GM20000 (cell line): ENCODE results near the gene ACOT13.

Experiments used
- DNase-seq: peaks from one replicate; pipeline ENCODE4 v3.0.0; 2012; ENCODE audit warnings: low spot score
- TF ChIP-seq, protein P1 (sequence below): IDR thresholded peaks from 2 replicates; pipeline ENCODE4 v1.5.1; 2012; ENCODE audit warnings: mild to moderate bottlenecking, control low read depth; ENCODE audit errors: extremely low read depth, missing control alignments

ACOT13 gene

DNA sequence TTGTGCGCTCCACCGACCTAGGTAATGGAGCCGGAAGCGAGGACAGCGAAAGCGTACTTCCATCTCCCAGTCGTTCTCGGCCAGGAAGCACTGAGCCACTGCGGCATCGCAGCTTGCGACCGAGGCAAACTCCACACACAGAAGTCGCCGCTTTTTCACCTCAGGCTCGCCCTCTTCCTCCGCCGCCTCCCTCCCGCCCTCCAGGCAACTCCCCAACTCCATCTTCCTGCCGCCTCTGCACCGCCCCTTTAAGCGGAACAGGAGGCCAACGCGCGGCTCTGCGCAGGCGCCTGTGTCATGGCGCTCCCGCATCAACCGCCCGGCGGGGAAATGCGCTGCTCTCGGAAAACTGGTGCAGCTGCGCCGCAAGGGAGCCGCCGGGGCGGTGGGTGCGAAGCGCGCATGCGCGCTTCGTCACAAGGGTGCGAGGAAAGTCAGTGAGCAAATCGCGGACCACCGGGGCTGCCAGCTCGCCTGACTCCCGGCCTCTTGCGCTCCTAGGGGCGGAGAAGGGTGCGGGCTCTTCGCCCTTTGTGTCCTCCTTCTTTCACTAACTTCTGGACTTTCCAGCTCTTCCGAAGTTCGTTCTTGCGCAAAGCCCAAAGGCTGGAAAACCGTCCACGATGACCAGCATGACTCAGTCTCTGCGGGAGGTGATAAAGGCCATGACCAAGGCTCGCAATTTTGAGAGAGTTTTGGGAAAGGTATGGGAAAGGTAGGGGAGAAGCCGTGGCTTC, at the start of gene ACOT13, which contains the start of gene TDP2:
TSS of gene ACOT13 (plus strand) at position 437 of the 737 bp plus-strand sequence. CDS start at position 624, 187 bp downstream.
TSS of gene TDP2 (minus strand) at position 259 of the 737 bp plus-strand sequence. CDS start at position 222, 37 bp downstream.
- DNase-seq, result peak; percentile 92
- TF ChIP-seq, protein P1, sequence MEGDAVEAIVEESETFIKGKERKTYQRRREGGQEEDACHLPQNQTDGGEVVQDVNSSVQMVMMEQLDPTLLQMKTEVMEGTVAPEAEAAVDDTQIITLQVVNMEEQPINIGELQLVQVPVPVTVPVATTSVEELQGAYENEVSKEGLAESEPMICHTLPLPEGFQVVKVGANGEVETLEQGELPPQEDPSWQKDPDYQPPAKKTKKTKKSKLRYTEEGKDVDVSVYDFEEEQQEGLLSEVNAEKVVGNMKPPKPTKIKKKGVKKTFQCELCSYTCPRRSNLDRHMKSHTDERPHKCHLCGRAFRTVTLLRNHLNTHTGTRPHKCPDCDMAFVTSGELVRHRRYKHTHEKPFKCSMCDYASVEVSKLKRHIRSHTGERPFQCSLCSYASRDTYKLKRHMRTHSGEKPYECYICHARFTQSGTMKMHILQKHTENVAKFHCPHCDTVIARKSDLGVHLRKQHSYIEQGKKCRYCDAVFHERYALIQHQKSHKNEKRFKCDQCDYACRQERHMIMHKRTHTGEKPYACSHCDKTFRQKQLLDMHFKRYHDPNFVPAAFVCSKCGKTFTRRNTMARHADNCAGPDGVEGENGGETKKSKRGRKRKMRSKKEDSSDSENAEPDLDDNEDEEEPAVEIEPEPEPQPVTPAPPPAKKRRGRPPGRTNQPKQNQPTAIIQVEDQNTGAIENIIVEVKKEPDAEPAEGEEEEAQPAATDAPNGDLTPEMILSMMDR, result no peak

DNA sequence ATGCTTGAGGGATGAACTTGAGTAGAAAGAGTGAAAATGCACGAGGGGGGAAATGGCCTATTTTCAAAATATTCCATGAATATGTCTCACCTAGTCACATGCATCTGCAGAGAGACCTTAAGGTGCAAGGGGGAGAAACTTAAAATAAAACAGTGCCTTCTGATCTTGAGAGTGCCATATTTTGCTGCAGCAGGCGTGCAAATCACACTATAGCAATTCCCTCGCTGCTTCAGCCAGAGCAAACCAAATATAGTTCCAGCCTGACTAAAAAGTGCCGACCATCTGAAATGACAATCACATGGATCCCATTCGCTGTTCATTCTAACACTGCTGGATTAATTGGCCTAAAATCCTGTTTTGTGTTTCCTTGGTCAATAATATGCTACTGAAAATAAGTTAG, 47.2 kb upstream of the ACOT13 start:
- DNase-seq, result no peak
- TF ChIP-seq, protein P1, result no peak

- TF ChIP-seq, protein P1, result no peak
- no peak for DNase-seq
Measured at GRCh38 chr6:24620637-24621036, 46.2 kb upstream of the ACOT13 start.

DNA sequence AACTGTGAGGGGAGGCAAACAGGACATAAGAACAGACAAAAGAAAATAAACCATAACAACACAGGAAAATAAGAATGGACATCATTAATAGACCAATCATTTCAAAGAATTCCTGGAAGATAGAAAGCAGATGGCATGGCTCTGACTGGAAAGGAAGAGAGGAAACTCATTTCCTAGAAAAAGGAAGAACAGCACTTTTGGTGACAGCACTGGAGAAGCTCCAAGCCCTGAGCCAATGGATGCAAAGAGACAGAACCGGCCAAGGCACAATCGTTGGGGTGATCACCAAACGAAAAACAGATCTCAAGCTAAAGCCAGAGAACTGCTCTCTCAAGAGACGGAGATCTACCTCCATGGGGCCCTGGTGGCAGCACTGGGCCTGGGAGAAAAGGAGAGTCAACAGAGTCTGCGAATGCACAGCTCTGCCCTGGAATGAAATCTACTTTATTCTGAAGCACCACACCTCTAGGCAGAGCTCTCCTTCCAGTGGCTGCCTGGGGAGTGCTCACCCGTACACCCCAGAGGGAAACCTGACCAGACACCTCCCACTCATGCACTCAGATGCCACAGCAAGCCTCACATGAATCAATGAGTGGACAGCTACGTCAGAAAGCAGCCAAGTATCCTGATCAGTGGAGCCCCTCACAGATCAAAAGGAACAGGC, 45.1 kb upstream of the ACOT13 start:
- TF ChIP-seq, protein P1, result no peak
- DNase-seq, result no peak

- TF ChIP-seq, protein P1, result no peak
- no peak for DNase-seq
Measured at GRCh38 chr6:24630856-24631505, 35.9 kb upstream of the ACOT13 start.

GRCh38 chr6:24631671-24632070, 35.2 kb upstream of the ACOT13 start:
- DNase-seq, result no peak
- TF ChIP-seq, protein P1, result no peak

DNA sequence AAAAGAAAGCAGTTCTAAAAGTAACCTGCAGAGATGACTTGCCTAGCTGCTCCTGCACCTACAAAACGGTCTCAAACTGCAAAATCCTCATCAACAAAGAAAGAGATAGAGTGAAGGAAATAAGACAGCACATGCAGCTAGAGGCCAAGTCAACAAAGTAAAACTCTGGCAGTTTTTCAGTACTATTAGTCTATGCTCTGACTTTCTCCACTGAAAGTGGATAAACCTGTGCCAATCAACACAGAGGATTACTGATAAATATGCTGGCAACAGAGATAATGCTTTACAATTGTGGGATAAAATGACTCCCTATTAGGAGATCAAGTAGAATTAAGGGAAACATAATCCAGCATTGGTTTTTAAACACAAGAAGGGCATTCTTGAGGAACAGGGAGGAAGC, 34.3 kb upstream of the ACOT13 start:
- DNase-seq, result no peak
- TF ChIP-seq, protein P1, result no peak
